ENCODE results near the gene MB21D2.

DNA sequence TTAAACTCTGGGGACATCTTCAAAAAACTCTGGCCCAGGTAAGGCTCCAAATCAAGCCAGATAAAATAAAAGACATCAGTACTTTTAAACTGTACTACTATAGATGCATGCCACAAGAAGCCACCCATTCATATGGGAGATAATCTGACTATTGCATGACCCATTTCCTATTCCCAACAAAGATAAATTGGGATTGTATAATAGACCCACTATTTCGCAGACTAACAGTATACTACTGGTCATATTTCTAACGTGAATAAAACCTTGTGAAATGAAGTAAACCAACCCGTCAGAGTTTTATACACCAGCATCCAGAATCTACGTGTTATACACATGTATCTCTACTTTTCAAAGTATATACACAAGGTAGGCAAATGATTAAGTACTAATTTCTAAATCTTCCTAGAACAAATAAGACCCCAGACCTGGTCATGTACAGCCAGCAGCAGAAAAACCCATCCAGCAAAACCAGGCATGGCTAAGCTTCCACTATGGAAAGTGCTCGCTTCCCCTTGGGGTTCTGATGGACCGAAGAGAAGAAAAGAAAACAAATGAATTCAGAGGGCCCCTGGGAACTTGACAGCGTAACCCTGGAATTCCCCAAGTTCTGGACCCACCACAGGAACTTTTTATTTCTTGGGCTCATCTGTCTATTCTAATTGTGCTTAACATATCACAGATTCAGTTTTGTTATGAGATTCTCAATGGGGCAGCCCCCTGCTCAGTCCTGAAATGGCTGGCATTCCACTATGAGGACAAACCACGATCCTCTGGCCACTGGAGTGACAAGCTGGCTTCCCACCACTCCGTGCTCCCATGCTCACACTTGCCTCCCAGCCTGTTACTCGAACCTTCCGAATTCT lies 69.1 kb downstream of the MB21D2 start:
- TF ChIP-seq, protein P1, sequence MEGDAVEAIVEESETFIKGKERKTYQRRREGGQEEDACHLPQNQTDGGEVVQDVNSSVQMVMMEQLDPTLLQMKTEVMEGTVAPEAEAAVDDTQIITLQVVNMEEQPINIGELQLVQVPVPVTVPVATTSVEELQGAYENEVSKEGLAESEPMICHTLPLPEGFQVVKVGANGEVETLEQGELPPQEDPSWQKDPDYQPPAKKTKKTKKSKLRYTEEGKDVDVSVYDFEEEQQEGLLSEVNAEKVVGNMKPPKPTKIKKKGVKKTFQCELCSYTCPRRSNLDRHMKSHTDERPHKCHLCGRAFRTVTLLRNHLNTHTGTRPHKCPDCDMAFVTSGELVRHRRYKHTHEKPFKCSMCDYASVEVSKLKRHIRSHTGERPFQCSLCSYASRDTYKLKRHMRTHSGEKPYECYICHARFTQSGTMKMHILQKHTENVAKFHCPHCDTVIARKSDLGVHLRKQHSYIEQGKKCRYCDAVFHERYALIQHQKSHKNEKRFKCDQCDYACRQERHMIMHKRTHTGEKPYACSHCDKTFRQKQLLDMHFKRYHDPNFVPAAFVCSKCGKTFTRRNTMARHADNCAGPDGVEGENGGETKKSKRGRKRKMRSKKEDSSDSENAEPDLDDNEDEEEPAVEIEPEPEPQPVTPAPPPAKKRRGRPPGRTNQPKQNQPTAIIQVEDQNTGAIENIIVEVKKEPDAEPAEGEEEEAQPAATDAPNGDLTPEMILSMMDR (IDR thresholded peaks at IDR 0.05; ENCODE audit: insufficient read depth, low read length, poor library complexity, severe bottlenecking): no peak
- TF ChIP-seq EZH2phosphoT487 (conservative IDR thresholded peaks at IDR 0.05; ENCODE audit: low read length): no peak

Data from SU-DHL-6 (cell line).